ENCODE results near the gene LAMB3. TPM values are rescaled to one million over a fixed set of nuclear protein-coding genes. Genes with fewer than 3 reads are reported as not detected.

The LAMB3 gene
- total RNA-seq, 1 experiment from 2014 or later, result 90.0 TPM

GRCh38 chr1:209691237-209691636, 39.0 kb upstream of the LAMB3 start:
- Histone ChIP-seq H4K20me1 (ENCODE audit: insufficient read depth) (no peaks in the 10 kb centered on the region), H3K79me2 (ENCODE audit: low read depth) (no peaks in the 10 kb centered on the region), H2AFZ (no peak overlapping the region), H3K4me2 (no peak overlapping the region), H3K36me3 (ENCODE audit: low read depth) (no peaks in the 10 kb centered on the region), H3K27me3 (ENCODE audit: insufficient read depth, low read depth) (no peaks in the 10 kb centered on the region), H3F3A (ENCODE audit: insufficient read depth, low read depth) (no peaks in the 10 kb centered on the region), H3K4me1 (replicated peaks; ENCODE audit: insufficient read depth) (0 out of 2 replicates have a peak, but pooled peaks cover 4% of the 10 kb centered on the region), H3K9me3 (ENCODE audit: insufficient read depth, low read depth) (no peaks in the 10 kb centered on the region), H3K4me3 (no peak overlapping the region), H3K9me2 (ENCODE audit: insufficient read depth) (no peaks in the 10 kb centered on the region), H3K27ac (no peak overlapping the region)
- ChIA-PET POLR2A (ENCODE audit: unreplicated experiment) (interaction anchor here (0.6 kb wide), 1 partner anchor 20 kb away, joined by 4 read pairs; no protein-coding TSS in a partner anchor), CTCF (interaction anchor here (0.6 to 1.9 kb wide), 4 partner anchors 42 to 251 kb away, joined by 4 to 8 read pairs (median 4); no protein-coding TSS in a partner anchor)
- DNase-seq, result no peak
- intact Hi-C loops (cut with micrococcal nuclease; ENCODE audit: unreplicated experiment), result no loop called here
- TF ChIP-seq EZH2 (IDR thresholded peaks at IDR 0.05; ENCODE audit: low read depth) (no peak), CTCF (conservative IDR thresholded peaks at IDR 0.05) (no peak)
- BruUV-seq (replicated peaks), result no TSS peak

GRCh38 chr1:209689477-209689876, 37.3 kb upstream of the LAMB3 start:
- H3F3A ChIP-seq (ENCODE audit: insufficient read depth, low read depth), result no peaks in the 10 kb centered on the region
- no peak for TF ChIP-seq CTCF (conservative IDR thresholded peaks at IDR 0.05)
- TF ChIP-seq EZH2 (IDR thresholded peaks at IDR 0.05; ENCODE audit: low read depth), result no peak
- H3K4me2 ChIP-seq, result no peak overlapping the region
- DNase-seq, result no peak
- no peaks in the 10 kb centered on the region for H3K79me2 ChIP-seq (ENCODE audit: low read depth)
- intact Hi-C loops (cut with micrococcal nuclease; ENCODE audit: unreplicated experiment), result no loop called here
- H3K4me1 ChIP-seq (replicated peaks; ENCODE audit: insufficient read depth), result 0 out of 2 replicates have a peak, but pooled peaks cover 4% of the 10 kb centered on the region
- ChIA-PET CTCF (interaction anchor here (0.6 kb wide), 1 partner anchor 40 kb away, joined by 3 read pairs; no protein-coding TSS in a partner anchor), POLR2A (ENCODE audit: unreplicated experiment) (no interaction called here)
- H3K9me2 ChIP-seq (ENCODE audit: insufficient read depth), result no peaks in the 10 kb centered on the region
- no peaks in the 10 kb centered on the region for H3K9me3 ChIP-seq (ENCODE audit: insufficient read depth, low read depth)
- H2AFZ ChIP-seq, result no peak overlapping the region
- no peak overlapping the region for H3K27ac ChIP-seq
- BruUV-seq (replicated peaks), result no TSS peak
- no peaks in the 10 kb centered on the region for H3K27me3 ChIP-seq (ENCODE audit: insufficient read depth, low read depth)
- H3K4me3 ChIP-seq, result no peak overlapping the region
- H4K20me1 ChIP-seq (ENCODE audit: insufficient read depth), result no peaks in the 10 kb centered on the region
- H3K36me3 ChIP-seq (ENCODE audit: low read depth), result no peaks in the 10 kb centered on the region

- intact Hi-C loops (cut with micrococcal nuclease; ENCODE audit: unreplicated experiment), result no loop called here
- H3K36me3 ChIP-seq (ENCODE audit: low read depth), result no peaks in the 10 kb centered on the region
- H3K79me2 ChIP-seq (ENCODE audit: low read depth), result no peaks in the 10 kb centered on the region
- H3K9me3 ChIP-seq (ENCODE audit: insufficient read depth, low read depth), result no peaks in the 10 kb centered on the region
- no peak overlapping the region for H3K4me3 ChIP-seq
- BruUV-seq (replicated peaks), result no TSS peak
- no peaks in the 10 kb centered on the region for H3F3A ChIP-seq (ENCODE audit: insufficient read depth, low read depth)
- H4K20me1 ChIP-seq (ENCODE audit: insufficient read depth), result no peaks in the 10 kb centered on the region
- DNase-seq, result no peak
- CTCF ChIA-PET, result interaction anchor here (0.6 kb wide), 2 partner anchors 37 to 40 kb away, joined by 3 read pairs; partner anchors contain the start of gene LAMB3
- no peak overlapping the region for H2AFZ ChIP-seq
- TF ChIP-seq CTCF (conservative IDR thresholded peaks at IDR 0.05) (no peak), EZH2 (IDR thresholded peaks at IDR 0.05; ENCODE audit: low read depth) (no peak)
- no peak overlapping the region for H3K4me2 ChIP-seq
- no peak overlapping the region for H3K27ac ChIP-seq
- H3K9me2 ChIP-seq (ENCODE audit: insufficient read depth), result no peaks in the 10 kb centered on the region
- POLR2A ChIA-PET (ENCODE audit: unreplicated experiment), result no interaction called here
- no peaks in the 10 kb centered on the region for H3K27me3 ChIP-seq (ENCODE audit: insufficient read depth, low read depth)
- H3K4me1 ChIP-seq (replicated peaks; ENCODE audit: insufficient read depth), result 0 out of 2 replicates have a peak, but pooled peaks cover 4% of the 10 kb centered on the region
Measured at GRCh38 chr1:209688746-209689234, 36.6 kb upstream of the LAMB3 start.

Data from PC-9 (cell line).